GM21528 (cell line): ENCODE data around the gene PANK4.

Experiments
- ATAC-seq: cut with Tn5 transposase; IDR thresholded peaks from one replicate; pipeline ENCODE4 v1.9.1; 2021; ENCODE audit warnings: mild to moderate bottlenecking, moderate library complexity; ENCODE audit not compliant: unreplicated experiment, low FRiP score

PANK4 gene

GRCh38 chr1:2481885-2482284 lies 44.5 kb downstream of the PANK4 start:
- ATAC-seq: no peak

GRCh38 chr1:2480986-2481364 lies 45.4 kb downstream of the PANK4 start:
- ATAC-seq: no peak

DNA sequence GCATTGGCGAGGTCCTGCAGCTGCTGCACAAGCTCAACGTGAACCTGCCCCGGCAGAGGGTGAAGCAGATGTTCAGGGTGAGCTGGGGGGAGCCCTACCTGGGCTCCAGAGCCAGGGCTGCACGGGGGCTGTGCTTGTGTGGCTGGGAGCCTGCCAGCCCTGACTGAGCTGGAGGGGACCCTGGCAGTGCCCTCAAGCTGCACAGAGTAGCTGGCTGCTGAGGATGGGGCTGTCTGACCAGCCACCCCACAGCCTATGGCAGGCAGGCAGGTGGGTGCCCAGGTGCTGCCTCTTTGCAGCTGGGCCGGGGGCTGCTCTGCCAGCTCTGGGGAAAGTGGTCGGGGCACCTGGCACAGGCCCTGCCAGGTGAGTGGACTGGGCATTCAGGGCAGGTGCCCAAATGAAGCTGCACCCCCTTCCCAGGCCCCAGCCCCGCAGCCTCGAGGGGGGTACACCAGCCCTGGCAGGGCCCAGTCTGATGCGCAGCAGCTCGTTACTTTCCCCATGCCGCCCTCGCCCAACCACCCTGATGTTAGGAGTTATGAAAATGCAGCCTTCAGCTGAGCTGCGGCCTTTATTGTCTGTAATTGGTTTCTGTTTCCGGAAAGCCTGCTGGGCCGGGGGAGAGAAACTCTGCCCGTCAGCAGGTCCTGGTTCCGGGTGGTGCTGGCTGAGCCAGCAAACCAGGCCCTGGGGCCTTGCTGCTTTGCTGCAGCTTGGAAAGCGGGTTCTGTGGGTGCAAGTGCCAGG lies 46.0 kb downstream of the PANK4 start:
- ATAC-seq: no peak

- ATAC-seq: no peak
Observed at GRCh38 chr1:2479618-2480017, 46.8 kb downstream of the PANK4 start.

GRCh38 chr1:2479186-2479585 lies 47.2 kb downstream of the PANK4 start:
- ATAC-seq: no peak

DNA sequence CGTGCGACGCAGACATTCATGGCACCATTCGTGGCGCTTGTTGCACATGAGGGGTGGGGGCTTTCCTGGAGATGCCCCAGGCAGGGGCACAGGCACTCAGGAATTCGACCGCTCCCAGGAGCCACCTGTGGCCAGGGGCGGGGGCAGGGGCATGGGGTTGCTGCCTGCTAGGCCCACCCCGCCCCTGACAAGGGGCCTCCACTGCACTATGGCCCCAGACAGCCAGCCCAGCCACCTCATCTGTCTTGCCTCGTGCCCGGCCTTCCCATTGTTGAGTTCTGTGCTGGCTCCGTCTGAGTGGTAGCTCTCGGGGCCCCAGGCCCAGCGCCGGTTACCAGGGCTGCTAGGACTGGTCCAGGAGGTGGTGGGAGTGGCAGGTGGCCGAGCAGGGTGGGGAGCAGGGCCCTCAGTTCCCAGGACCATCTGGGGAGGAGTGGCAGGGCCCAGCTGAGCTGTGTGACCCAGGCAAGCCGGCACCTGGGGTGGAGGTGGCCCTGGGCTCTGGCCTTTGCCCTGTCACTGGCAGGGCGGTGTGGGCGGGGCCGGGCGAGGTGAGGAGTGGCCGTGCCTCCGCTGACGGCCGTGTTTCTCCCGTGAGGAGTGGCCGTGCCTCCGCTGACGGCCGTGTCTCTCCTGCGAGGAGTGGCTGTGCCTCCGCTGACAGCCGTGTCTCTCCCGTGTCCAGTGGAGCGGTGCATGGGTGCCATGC lies 48.5 kb downstream of the PANK4 start:
- no peak for ATAC-seq

- ATAC-seq: no peak
Observed at GRCh38 chr1:2477309-2477708, 49.1 kb downstream of the PANK4 start.

- no peak for ATAC-seq
Observed at GRCh38 chr1:2476061-2476999, 50.1 kb downstream of the PANK4 start, which contains the start of gene PLCH2. Gene PLCH2, plus strand, starts transcription at chr1:2476289. Its CDS starts 300 bp downstream, at chr1:2476589.

DNA sequence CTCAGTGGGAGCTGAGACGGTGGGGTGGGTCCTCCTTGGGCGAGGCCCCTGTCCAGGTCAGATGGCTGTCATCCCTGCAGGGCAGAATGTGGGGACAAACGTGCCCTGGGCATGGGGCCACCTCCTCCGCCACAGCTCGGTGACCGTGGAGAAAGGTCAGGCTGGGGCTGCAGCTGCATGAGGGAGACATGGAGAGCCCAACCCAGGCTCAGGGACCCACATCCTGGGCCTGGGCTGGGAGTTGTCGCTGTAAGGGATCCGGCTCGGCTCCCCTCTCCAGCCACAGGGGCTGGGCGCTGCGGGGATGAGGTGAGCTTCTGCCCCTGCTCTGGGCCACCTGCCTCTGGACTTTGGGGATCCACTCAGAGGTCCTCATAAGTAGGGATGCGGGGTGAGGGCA lies 50.8 kb downstream of the PANK4 start:
- no peak for ATAC-seq

DNA sequence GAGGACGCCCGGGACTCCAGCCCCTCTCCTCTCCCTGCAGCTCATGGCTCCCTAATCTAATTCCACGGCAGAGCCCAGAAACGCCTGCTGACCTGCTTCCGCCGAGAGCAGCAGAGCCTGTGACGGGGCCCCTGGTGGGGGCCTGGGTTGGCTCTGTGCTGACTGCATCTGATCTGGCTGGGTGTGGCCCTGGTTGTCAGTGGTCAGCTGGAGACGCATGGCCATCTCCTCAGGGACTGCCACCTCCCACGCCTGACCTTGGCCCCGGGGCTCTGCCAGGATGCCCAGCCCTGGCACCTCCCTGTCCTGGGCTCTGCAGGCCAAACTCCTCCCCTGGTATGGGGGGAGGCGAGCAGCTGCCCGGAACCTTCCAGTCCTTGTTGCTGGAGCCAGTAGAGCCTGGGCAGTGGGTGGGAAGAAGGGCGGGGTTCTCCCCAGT lies 51.4 kb downstream of the PANK4 start:
- ATAC-seq: no peak

- ATAC-seq: no peak
Observed at GRCh38 chr1:2474104-2474844, 52.1 kb downstream of the PANK4 start.

DNA sequence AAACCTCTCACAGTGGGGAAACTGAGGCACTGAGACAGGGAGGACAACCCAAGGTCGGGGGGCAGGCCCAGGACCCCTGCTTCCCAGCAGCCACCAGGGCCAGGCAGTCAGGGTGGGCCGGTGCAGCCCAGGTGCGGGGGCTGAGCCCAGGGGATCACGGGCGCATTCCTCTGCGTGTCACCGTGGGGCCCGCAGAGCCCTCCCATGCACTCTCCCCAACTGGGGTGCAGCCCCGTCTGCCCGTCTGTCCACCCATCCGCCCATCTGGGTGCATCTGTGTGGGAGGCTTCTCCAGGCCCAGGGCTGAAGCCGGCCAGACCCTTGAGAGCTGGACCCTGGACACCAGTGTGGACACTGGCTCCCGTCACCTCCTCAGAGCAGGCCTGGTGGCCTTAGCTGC lies 53.2 kb downstream of the PANK4 start:
- no peak for ATAC-seq

GRCh38 chr1:2472561-2473177 lies 53.7 kb downstream of the PANK4 start:
- no peak for ATAC-seq

DNA sequence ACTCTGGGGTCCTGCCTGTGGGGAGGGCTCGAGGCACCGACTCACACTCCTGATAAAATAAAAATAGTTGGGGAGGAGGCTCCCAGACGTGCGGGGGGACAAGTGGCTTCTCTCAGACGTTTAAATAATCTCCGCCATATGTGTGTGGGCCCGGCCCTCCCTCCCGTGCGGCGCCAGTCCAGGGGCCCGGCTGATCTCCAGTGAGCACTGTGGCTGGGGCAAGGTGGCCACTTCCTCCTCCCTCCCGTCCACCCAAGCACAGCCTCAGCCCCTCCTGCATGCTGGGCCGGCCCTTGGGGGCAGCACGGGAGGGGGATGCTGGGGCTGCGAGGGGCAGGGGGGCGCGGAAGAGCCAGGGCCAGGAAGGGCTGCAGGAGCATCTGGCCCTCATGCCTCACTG lies 54.3 kb downstream of the PANK4 start:
- no peak for ATAC-seq

- ATAC-seq: no peak
Observed at GRCh38 chr1:2471587-2472001, 54.8 kb downstream of the PANK4 start.

DNA sequence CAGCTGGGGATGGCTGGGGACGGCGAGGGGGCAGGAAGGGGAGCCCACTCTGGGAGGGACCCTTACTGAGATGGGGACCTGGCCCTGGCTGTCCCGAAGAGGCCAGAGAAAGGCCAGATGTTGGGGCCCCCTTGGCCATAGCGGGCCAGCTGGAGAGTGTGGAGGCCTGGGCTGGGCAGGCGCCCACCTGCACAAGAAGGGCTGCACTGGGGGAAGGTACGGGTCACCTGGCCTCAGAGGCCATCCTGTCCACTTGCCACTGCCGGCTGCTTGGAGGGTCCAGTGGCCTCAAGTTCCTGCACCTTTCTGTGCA lies 55.3 kb downstream of the PANK4 start:
- no peak for ATAC-seq

GRCh38 chr1:2470290-2471158 lies 55.9 kb downstream of the PANK4 start:
- no peak for ATAC-seq

DNA sequence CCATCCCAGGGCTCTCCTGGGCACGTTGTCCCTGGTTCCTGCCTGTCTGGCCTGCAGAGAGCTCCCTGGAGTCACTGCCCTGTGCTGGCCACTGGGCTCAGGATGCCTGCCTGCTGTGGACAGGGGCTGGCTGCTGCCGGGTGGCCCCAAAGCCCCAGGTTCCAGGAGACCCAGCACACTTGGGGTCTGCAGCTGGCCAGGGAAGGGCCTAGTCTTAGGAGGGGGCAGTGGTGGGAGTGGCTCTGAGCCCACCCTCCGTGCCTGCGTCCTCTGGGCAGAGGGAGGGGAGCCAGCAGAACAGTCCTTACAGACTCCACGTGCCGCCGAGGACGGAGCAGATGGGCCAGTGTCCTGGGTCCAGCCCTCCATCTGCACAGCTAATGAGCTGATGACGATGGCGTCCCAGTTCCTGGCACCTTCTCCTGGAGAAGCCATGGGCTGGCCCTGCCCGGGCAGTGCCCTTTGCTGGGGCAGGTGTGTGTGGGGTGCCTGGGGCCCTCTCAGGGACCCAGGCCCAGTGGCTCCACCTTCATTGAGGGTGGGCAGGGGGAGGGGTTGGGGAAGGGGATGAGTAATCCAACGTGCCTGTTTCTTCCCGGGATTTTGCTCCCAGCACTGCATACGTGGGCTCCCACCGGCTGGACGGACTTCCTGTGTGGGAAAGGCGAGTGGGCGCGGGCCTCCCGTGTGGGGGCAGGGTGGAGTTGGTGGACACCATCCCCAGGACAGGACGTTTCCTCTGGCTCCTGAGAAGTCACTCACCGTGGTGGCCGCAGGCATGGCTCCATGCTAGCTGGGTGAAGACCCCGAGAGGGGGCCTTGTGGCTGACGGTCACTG lies 57.1 kb downstream of the PANK4 start:
- no peak for ATAC-seq
